HT1080 (cell line): ENCODE results near the gene ZCRB1. TPM values are rescaled to one million over a fixed set of nuclear protein-coding genes. Genes with fewer than 3 reads are reported as not detected.

Experiments
- DNase-seq: peaks from one replicate; pipeline ENCODE4 v3.0.0-alpha.2; 2015; ENCODE audit warnings: low read depth
- small RNA-seq: library from RNA; depleted of rRNA; stranded (forward); fragments of <200 nt; gene quantifications from one replicate; pipeline ENCODE3, GENCODE V24; 2014
- total RNA-seq: library from RNA; depleted of rRNA; stranded (reverse); fragments of >200 nt; shearing (Covaris generic); gene quantifications from 2 replicates; pipeline ENCODE4 v1.2.3, GENCODE V29; 2014; rRNA removed

Gene ZCRB1
- total RNA-seq, 1 experiment from 2014 or later = 55.3 TPM

GRCh38 chr12:42281278-42281677, 44.6 kb downstream of the ZCRB1 start:
- DNase-seq = no peak

GRCh38 chr12:42278128-42278510, 47.8 kb downstream of the ZCRB1 start:
- no peak for DNase-seq

- no peak for DNase-seq
Observed at GRCh38 chr12:42277396-42278127, 48.3 kb downstream of the ZCRB1 start.

- DNase-seq = no peak
Observed at GRCh38 chr12:42275499-42275898, 50.4 kb downstream of the ZCRB1 start.

- no peak for DNase-seq
Observed at GRCh38 chr12:42273706-42274105, 52.2 kb downstream of the ZCRB1 start.

- DNase-seq = no peak
Observed at GRCh38 chr12:42270596-42270995, 55.3 kb downstream of the ZCRB1 start.

- no peak for DNase-seq
Observed at GRCh38 chr12:42267413-42268190, 58.3 kb downstream of the ZCRB1 start.

- no peak for DNase-seq
Observed at GRCh38 chr12:42266579-42267230, 59.2 kb downstream of the ZCRB1 start.

- DNase-seq = no peak
Observed at GRCh38 chr12:42262271-42262670, 63.6 kb downstream of the ZCRB1 start.

Small RNA genes lying within 50 kb of the gene (small RNA-seq; reads per million reads assigned to genes)
- gene MIR7851 (not detected), gene RF00090 (not detected)

Other genes starting within 250 kb of the ZCRB1 start
- 12.8 and 14.5 TPM in 2 replicates for gene GXYLT1, start 181.2 kb downstream of the ZCRB1 start, total RNA-seq
- 14.2 and 14.9 TPM in 2 replicates for gene YAF2, start 87.8 kb downstream of the ZCRB1 start, total RNA-seq
- gene PPHLN1, start 73 bp upstream of the ZCRB1 start, total RNA-seq = 66.2 and 68.8 TPM in 2 replicates